GM12865 (cell line): ENCODE measurements around the gene EVA1A.
A peak's percentile ranks its signal among the peaks of the same experiment; 100 is the strongest.

ENCODE experiments used
- DNase-seq: peaks from one replicate; pipeline ENCODE4 v3.0.0; 2010; ENCODE audit warnings: low read depth
- H3K4me3 ChIP-seq: 2 replicates; pipeline ENCODE4 v1.5.1; 2011; ENCODE audit warnings: mild to moderate bottlenecking, low read depth, low read length, control low read depth
- TF ChIP-seq, protein P1 (sequence below): IDR thresholded peaks from 2 replicates; pipeline ENCODE4 v1.5.1; 2011; ENCODE audit warnings: low read length, control low read depth, low read depth, inconsistent platforms; ENCODE audit not compliant: insufficient read depth; ENCODE audit errors: missing control alignments

EVA1A gene

DNA sequence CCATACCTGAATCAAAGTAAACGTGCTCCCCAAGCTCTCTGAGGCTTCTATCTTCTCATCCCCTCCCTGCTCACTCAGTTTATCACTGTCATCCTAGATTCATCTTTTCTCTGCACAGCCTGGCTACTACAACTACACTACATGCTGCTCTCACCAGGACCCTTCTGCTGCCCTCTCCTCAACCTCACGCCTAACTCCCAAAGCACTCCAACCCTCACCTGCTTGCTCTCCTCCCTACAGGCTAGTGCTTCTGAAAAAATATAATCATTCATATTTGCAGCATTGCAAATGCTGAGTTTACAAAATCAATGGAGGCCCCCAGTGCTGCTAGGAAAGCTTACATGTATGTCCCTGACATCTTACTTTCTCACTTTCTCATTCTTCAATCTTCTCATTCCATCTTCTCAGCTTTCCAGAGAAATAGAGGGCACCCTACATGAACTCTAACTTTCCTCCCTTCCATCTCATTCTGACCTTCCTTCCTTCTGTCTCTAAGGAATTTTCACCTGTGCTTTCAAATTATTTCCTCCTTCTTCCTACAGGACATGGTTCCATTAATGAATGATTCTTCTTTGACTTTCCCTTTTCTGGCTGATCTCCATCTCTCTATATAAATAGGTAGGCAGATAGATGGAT lies 36.3 kb downstream of the EVA1A start:
- TF ChIP-seq, protein P1, sequence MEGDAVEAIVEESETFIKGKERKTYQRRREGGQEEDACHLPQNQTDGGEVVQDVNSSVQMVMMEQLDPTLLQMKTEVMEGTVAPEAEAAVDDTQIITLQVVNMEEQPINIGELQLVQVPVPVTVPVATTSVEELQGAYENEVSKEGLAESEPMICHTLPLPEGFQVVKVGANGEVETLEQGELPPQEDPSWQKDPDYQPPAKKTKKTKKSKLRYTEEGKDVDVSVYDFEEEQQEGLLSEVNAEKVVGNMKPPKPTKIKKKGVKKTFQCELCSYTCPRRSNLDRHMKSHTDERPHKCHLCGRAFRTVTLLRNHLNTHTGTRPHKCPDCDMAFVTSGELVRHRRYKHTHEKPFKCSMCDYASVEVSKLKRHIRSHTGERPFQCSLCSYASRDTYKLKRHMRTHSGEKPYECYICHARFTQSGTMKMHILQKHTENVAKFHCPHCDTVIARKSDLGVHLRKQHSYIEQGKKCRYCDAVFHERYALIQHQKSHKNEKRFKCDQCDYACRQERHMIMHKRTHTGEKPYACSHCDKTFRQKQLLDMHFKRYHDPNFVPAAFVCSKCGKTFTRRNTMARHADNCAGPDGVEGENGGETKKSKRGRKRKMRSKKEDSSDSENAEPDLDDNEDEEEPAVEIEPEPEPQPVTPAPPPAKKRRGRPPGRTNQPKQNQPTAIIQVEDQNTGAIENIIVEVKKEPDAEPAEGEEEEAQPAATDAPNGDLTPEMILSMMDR, result no peak
- no peak overlapping the region for H3K4me3 ChIP-seq
- DNase-seq, result no peak

DNA sequence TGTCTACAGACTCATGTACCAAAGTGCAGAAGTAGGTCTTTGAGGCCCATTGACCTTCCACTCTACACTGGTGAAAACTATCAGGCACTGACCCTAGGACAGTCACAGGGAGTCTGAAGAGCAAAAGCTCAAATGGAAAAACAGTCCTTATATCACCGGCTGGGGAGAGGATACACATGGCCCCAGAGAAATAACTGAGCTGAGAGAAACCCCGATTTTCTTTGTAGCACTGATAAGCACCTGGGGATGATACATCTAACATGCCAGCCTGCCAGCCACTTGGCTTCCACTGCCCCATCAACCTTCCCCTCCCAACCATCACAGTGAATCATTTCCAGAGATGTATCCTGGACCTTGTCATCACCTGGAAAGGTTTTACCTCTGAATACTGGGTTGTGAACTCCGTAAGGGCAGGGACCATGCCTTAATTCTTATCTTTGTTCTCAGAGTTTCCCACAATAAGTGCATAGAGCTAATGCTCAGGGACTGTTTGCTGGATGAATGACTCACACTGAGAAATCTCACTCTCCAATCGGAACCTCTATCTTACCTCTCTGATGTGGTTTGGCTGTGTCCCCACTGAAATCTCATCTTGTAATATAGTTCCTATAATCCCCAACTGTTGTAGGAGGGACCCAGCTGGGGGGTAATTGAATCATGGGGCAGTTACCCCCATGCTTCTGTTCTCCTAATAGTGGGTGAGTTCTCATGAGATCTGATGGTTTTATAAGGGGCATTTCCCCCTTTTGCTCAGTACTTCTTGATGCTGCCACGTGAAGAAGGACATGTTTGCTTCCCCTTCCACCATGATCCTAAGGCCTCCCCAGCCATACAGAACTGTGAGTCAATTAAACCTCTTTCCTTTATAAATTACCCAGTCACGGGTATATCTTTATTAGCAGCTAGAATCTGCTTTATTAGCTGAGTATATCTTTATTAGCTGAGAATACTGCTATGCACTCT lies 37.1 kb downstream of the EVA1A start:
- peak; percentile 70 for DNase-seq
- no peak overlapping the region for H3K4me3 ChIP-seq
- TF ChIP-seq, protein P1, result no peak

DNA sequence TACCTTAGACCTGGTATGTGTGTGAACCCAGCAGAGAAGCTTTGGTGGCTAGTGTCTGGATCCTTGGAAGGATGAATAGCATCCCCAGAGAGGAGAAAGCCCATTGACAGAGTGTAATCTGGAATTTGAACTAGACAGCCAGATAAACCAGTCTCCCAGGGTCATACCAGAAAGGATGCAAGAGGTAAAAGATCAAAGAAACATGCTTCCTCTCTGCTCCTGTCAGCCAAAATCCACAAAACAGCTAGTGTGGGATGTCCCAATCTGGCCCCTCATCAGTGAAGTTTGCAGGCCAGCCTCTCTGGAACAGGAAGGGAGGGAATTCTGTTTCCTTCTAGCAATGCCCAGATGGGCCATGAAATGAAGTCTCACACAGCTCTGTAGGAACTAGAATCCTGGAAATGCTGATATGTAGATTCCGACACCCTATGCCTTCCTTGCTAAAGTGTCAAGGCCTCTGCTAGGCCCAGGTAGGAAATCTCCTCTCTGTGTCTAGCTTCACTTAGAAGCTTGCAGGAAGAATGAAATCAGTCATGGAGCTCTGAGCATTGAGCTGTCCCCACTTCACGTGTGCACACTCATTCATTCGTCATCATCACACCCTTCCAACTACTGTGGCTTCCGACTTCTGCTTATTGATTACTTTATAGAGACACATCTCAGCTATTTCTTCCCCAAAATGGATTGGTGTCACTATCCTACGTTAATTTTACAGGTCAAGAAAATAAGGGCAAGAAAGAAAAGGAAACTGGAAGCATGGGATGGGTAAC lies 38.0 kb downstream of the EVA1A start:
- DNase-seq, result no peak
- TF ChIP-seq, protein P1, result no peak
- H3K4me3 ChIP-seq, result no peak overlapping the region

DNA sequence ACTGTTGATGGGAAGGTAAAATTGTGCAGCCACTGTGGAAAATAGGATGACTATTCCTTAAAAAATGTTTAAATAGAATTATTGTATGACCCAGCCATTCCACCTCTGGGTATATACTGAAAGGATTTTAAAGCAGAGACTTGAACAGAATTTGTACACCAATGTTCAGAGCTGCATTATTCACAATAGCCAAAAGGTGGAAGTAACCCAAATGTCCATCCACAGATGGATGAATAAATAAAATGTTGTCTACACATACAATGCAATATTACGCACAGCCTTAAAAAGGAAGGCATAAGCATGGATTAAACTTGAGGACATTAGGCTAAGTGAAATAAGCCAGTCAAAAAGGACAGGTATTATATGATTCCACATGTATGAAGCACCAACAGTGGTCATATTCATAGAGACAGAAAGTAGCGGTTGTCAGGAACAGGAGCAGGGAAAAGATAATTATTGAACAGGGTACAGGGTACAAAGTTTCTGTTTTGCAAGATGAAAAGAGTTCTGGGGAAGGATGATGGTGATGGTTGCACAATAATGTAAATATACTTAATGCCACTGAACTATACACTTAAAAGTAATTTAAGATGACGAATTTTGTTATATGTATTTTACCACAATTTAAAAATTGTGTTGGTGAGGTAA lies 39.4 kb downstream of the EVA1A start:
- H3K4me3 ChIP-seq, result no peak overlapping the region
- no peak for DNase-seq
- TF ChIP-seq, protein P1, result no peak

DNA sequence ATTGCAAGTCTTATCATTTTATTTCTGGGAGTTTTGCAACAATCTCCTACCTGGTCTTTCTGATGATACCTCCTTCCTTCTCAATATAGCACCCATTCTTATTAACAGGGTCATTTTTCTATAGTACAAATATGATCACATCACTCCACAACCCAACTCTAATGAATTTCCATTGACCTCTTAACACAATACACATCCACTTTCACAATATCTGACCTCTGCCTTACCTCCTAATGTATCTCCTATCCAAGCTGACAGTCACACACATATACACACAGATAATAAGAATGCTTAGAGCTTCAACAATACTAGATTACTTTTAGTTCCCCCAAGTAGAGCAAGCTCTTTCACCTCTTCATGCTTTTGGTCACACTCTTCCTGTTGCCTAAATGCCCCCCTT lies 40.9 kb downstream of the EVA1A start:
- H3K4me3 ChIP-seq, result no peak overlapping the region
- no peak for DNase-seq
- TF ChIP-seq, protein P1, result no peak
